ENCODE measurements around the gene MIPEP.
"Not testable (repeated sequence)": the region's sequence is repeated elsewhere in the genome, so short reads cannot be mapped to it uniquely, and the experiment has no call there.

The MIPEP gene

GRCh38 chr13:23898101-23898500 is 8.9 kb upstream of the MIPEP start:
- Histone ChIP-seq H3K9ac (ENCODE audit: low read length) (no peak overlapping the region), H3K4me1 (ENCODE audit: control insufficient read depth, low read depth, low read length) (no peaks in the 10 kb centered on the region), H3K36me3 (ENCODE audit: control insufficient read depth, insufficient read depth, low read length) (no peaks in the 10 kb centered on the region), H3K4ac (ENCODE audit: low read depth, low read length) (no peak overlapping the region), H3K23ac (ENCODE audit: low read length) (no peak overlapping the region), H3K79me2 (ENCODE audit: control insufficient read depth, insufficient read depth, low read length) (no peaks in the 10 kb centered on the region), H4K5ac (ENCODE audit: low read length) (no peak overlapping the region), H3K4me2 (ENCODE audit: low read length) (no peak overlapping the region), H3K56ac (ENCODE audit: low read length) (no peak overlapping the region), H3K27me3 (ENCODE audit: insufficient read depth, low read length, poor library complexity) (no peaks in the 10 kb centered on the region), H3K27ac (ENCODE audit: low read depth, low read length) (no peak overlapping the region), H3K18ac (ENCODE audit: low read length) (no peak overlapping the region), H3K79me1 (ENCODE audit: low read length) (no peaks in the 10 kb centered on the region), H3K4me3 (ENCODE audit: low read length) (no peak overlapping the region), H2BK5ac (ENCODE audit: low read length) (no peak overlapping the region), H2BK120ac (ENCODE audit: low read depth, low read length) (no peak overlapping the region), H4K8ac (ENCODE audit: low read depth, low read length) (no peak overlapping the region), H2AK5ac (ENCODE audit: low read length) (no peak overlapping the region), H2BK15ac (replicated peaks; ENCODE audit: low read depth) (no peak overlapping the region)
- no peak for DNase-seq
- no CpG with 5 or more reads among the region's 8 CpGs for WGBS (ENCODE audit: extremely low coverage, insufficient coverage, low lambda C conversion rate)

GRCh38 chr13:23897452-23897919 is 8.3 kb upstream of the MIPEP start, which contains the start of gene C1QTNF9B:
Gene C1QTNF9B, minus strand, starts transcription at chr13:23897502.
- not testable (repeated sequence) for H3K79me1 ChIP-seq (ENCODE audit: low read length); H3K79me2 ChIP-seq (ENCODE audit: control insufficient read depth, insufficient read depth, low read length); H3K4me2 ChIP-seq (ENCODE audit: low read length); H2BK5ac ChIP-seq (ENCODE audit: low read length); H3K27me3 ChIP-seq (ENCODE audit: insufficient read depth, low read length, poor library complexity); H4K8ac ChIP-seq (ENCODE audit: low read depth, low read length); DNase-seq; H3K27ac ChIP-seq (ENCODE audit: low read depth, low read length); H3K56ac ChIP-seq (ENCODE audit: low read length); H2BK15ac ChIP-seq (replicated peaks; ENCODE audit: low read depth); H3K18ac ChIP-seq (ENCODE audit: low read length); H3K23ac ChIP-seq (ENCODE audit: low read length); H2BK120ac ChIP-seq (ENCODE audit: low read depth, low read length); H3K9ac ChIP-seq (ENCODE audit: low read length); H3K4me1 ChIP-seq (ENCODE audit: control insufficient read depth, low read depth, low read length); H4K5ac ChIP-seq (ENCODE audit: low read length); H3K4ac ChIP-seq (ENCODE audit: low read depth, low read length); H3K4me3 ChIP-seq (ENCODE audit: low read length); H2AK5ac ChIP-seq (ENCODE audit: low read length); H3K36me3 ChIP-seq (ENCODE audit: control insufficient read depth, insufficient read depth, low read length)
- WGBS (ENCODE audit: extremely low coverage, insufficient coverage, low lambda C conversion rate): no CpG with 5 or more reads among the region's 3 CpGs

- DNase-seq; H3K9ac ChIP-seq (ENCODE audit: low read length); H3K36me3 ChIP-seq (ENCODE audit: control insufficient read depth, insufficient read depth, low read length); H3K4me1 ChIP-seq (ENCODE audit: control insufficient read depth, low read depth, low read length); H4K8ac ChIP-seq (ENCODE audit: low read depth, low read length); H2BK5ac ChIP-seq (ENCODE audit: low read length); H3K27ac ChIP-seq (ENCODE audit: low read depth, low read length); H3K4me2 ChIP-seq (ENCODE audit: low read length); H2BK15ac ChIP-seq (replicated peaks; ENCODE audit: low read depth); H3K27me3 ChIP-seq (ENCODE audit: insufficient read depth, low read length, poor library complexity); H3K4ac ChIP-seq (ENCODE audit: low read depth, low read length); H3K79me2 ChIP-seq (ENCODE audit: control insufficient read depth, insufficient read depth, low read length); H2BK120ac ChIP-seq (ENCODE audit: low read depth, low read length); H3K79me1 ChIP-seq (ENCODE audit: low read length); H3K4me3 ChIP-seq (ENCODE audit: low read length); H3K56ac ChIP-seq (ENCODE audit: low read length); H4K5ac ChIP-seq (ENCODE audit: low read length); H3K23ac ChIP-seq (ENCODE audit: low read length); H3K18ac ChIP-seq (ENCODE audit: low read length); H2AK5ac ChIP-seq (ENCODE audit: low read length): not testable (repeated sequence)
- no CpG with 5 or more reads among the region's 12 CpGs for WGBS (ENCODE audit: extremely low coverage, insufficient coverage, low lambda C conversion rate)
These were observed 5.5 kb upstream of the MIPEP start for GRCh38 chr13:23894746-23895145.

GRCh38 chr13:23893791-23894190 is 4.6 kb upstream of the MIPEP start:
- not testable (repeated sequence) for H3K4me1 ChIP-seq (ENCODE audit: control insufficient read depth, low read depth, low read length); H2BK15ac ChIP-seq (replicated peaks; ENCODE audit: low read depth); H2BK5ac ChIP-seq (ENCODE audit: low read length); H2AK5ac ChIP-seq (ENCODE audit: low read length); H3K79me2 ChIP-seq (ENCODE audit: control insufficient read depth, insufficient read depth, low read length); H3K36me3 ChIP-seq (ENCODE audit: control insufficient read depth, insufficient read depth, low read length); H4K8ac ChIP-seq (ENCODE audit: low read depth, low read length); H4K5ac ChIP-seq (ENCODE audit: low read length); H3K4me2 ChIP-seq (ENCODE audit: low read length); H3K4ac ChIP-seq (ENCODE audit: low read depth, low read length); H3K27me3 ChIP-seq (ENCODE audit: insufficient read depth, low read length, poor library complexity); H3K23ac ChIP-seq (ENCODE audit: low read length); H2BK120ac ChIP-seq (ENCODE audit: low read depth, low read length); H3K4me3 ChIP-seq (ENCODE audit: low read length); H3K79me1 ChIP-seq (ENCODE audit: low read length); H3K18ac ChIP-seq (ENCODE audit: low read length); H3K9ac ChIP-seq (ENCODE audit: low read length); DNase-seq; H3K27ac ChIP-seq (ENCODE audit: low read depth, low read length); H3K56ac ChIP-seq (ENCODE audit: low read length)
- no CpG with 5 or more reads among the region's 4 CpGs for WGBS (ENCODE audit: extremely low coverage, insufficient coverage, low lambda C conversion rate)

GRCh38 chr13:23889615-23890607 is 711 bp upstream of the MIPEP start:
- no peak overlapping the region for H3K9ac ChIP-seq (ENCODE audit: low read length)
- H3K79me1 ChIP-seq (ENCODE audit: low read length): no peaks in the 10 kb centered on the region
- no peak overlapping the region for H2AK5ac ChIP-seq (ENCODE audit: low read length)
- H4K8ac ChIP-seq (ENCODE audit: low read depth, low read length): no peak overlapping the region
- H3K27me3 ChIP-seq (ENCODE audit: insufficient read depth, low read length, poor library complexity): no peaks in the 10 kb centered on the region
- H2BK15ac ChIP-seq (replicated peaks; ENCODE audit: low read depth): no peak overlapping the region
- no peaks in the 10 kb centered on the region for H3K4me1 ChIP-seq (ENCODE audit: control insufficient read depth, low read depth, low read length)
- H3K23ac ChIP-seq (ENCODE audit: low read length): no peak overlapping the region
- no peak overlapping the region for H3K27ac ChIP-seq (ENCODE audit: low read depth, low read length)
- H3K4me2 ChIP-seq (ENCODE audit: low read length): peak overlapping the region; percentile 27
- no peak overlapping the region for H4K5ac ChIP-seq (ENCODE audit: low read length)
- no peak overlapping the region for H2BK120ac ChIP-seq (ENCODE audit: low read depth, low read length)
- no peaks in the 10 kb centered on the region for H3K36me3 ChIP-seq (ENCODE audit: control insufficient read depth, insufficient read depth, low read length)
- no peaks in the 10 kb centered on the region for H3K79me2 ChIP-seq (ENCODE audit: control insufficient read depth, insufficient read depth, low read length)
- 100% methylated on average over 2 of the region's 15 CpGs for WGBS (ENCODE audit: extremely low coverage, insufficient coverage, low lambda C conversion rate)
- DNase-seq: peak; percentile 19
- no peak overlapping the region for H3K56ac ChIP-seq (ENCODE audit: low read length)
- H2BK5ac ChIP-seq (ENCODE audit: low read length): no peak overlapping the region
- no peak overlapping the region for H3K18ac ChIP-seq (ENCODE audit: low read length)
- no peak overlapping the region for H3K4ac ChIP-seq (ENCODE audit: low read depth, low read length)
- no peak overlapping the region for H3K4me3 ChIP-seq (ENCODE audit: low read length)
